ENCODE results near the gene C16orf92.

Gene C16orf92

DNA sequence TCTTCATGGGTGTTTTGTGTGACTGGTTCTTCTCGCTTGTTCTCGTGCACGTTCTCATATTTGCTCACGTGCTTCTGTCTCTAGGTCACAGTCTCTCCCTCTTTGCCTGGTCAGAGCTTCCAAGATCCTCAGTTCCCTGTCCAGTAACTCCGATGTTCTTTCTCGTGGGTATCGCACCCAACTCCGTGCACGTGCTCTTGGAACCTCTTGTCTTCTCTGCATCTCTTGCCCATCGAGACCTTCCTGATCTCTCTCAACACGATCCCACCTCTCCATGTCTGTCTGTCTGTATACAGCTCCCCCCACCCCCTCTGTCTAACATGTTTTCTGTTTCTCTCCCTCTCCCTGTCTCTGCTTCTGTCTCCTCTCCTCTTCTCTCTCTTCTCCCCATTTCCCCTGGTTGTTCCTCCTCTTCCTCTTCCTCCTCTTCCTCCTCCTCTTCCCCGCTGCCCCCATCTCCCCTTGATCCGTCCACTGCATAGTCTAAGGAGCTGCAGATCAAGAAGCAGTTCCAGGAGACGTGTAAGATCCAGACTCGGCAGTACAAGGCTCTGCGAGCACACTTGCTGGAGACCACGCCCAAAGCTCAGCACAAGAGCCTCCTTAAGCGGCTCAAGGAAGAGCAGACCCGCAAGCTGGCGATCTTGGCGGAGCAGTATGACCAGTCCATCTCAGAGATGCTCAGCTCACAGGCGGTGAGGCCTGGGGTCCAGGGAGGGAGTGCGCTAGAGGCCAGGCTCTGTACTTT, 33.7 kb upstream of the C16orf92 start:
- no peak for DNase-seq (ENCODE audit: low read depth in 2 of 2)

DNA sequence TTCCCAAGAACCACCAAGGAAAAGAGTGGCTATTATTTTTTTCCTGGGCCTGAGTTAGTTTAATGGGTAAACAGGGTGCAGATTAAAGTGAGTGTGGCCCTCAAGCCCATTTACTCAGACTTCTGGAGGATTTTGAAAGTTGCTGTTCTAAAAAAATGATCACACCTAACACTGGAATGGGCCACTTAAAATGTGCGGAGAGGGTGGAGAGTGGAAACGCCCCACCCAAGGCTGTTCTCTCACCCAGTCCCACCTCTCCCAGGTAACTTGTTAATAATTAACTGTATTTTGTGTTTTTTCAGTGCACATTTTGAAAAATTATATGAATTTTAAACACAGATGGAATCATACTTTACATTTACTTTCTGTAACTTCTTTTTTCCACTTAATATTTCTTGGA, 33.0 kb upstream of the C16orf92 start:
- DNase-seq (ENCODE audit: low read depth in 2 of 2), result no peak

DNA sequence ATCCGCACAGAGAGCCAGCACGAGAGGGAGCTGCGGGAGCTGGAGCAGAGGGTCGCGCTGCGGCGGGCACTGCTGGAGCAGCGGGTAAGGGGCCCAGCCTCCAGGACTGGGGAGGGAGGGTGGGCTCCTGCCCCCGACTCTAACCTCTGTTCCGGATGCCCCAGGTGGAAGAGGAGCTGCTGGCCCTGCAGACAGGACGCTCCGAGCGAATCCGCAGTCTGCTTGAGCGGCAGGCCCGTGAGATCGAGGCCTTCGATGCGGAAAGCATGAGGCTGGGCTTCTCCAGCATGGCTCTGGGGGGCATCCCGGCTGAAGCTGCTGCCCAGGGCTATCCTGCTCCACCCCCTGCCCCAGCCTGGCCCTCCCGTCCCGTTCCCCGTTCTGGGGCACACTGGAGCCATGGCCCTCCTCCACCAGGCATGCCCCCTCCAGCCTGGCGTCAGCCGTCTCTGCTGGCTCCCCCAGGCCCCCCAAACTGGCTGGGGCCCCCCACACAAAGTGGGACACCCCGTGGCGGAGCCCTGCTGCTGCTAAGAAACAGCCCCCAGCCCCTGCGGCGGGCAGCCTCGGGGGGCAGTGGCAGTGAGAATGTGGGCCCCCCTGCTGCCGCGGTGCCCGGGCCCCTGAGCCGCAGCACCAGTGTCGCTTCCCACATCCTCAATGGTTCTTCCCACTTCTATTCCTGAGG, 32.0 kb upstream of the C16orf92 start:
- DNase-seq (ENCODE audit: low read depth in 2 of 2), result no peak

- no peak for DNase-seq (ENCODE audit: low read depth in 2 of 2)
Measured at GRCh38 chr16:29991571-29991904, 31.5 kb upstream of the C16orf92 start.

GRCh38 chr16:29992344-29992967, 30.5 kb upstream of the C16orf92 start:
- DNase-seq (ENCODE audit: low read depth in 2 of 2), result no peak

GRCh38 chr16:29993191-29993902, 29.7 kb upstream of the C16orf92 start:
- no peak for DNase-seq (ENCODE audit: low read depth in 2 of 2)

- DNase-seq (ENCODE audit: low read depth in 2 of 2), result no peak
Measured at GRCh38 chr16:29993903-29994599, 28.9 kb upstream of the C16orf92 start.

- DNase-seq (ENCODE audit: low read depth in 2 of 2), result peak; percentile 24 to 35
Measured at GRCh38 chr16:29994600-29995323, 28.2 kb upstream of the C16orf92 start.

DNA sequence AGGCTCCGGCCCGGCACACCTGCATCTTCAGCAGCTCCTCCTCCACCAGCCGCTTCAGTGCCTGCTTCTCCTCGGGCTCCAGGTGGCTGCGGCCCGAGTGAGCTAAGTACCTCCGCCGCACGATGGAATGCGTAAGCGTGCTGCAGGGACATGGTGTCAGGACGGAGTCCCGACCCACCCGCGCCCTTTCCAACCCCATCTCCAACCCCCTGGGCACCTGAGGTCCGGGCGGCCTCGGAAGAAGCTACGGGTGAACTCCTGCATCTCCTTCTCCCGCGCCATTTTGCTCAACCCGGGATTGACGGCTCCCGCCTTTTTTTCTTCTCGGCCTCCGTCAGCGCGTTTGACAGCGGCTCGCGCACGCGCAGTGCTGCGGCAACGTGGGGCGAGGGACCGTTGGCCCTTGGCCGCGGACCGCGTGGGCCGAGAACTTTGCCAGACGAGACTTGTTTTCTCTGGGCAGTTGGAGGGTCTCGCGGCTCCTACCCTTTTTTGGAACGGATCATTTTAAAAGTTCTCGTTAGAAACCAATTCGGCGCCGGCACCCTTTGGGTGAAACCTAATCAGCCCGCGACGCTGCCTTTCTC, 27.6 kb upstream of the C16orf92 start, which contains the start of gene HIRIP3:
TSS of gene HIRIP3 (minus strand) at position 294 of the 587 bp plus-strand sequence. CDS start at position 282, 12 bp downstream.
- DNase-seq (ENCODE audit: low read depth in 2 of 2), result peak; percentile 61 to 74

- peak; percentile 99 for DNase-seq (ENCODE audit: low read depth in 2 of 2)
Measured at GRCh38 chr16:29995911-29996765, 26.9 kb upstream of the C16orf92 start, which contains the start of gene INO80E. Gene INO80E, plus strand, starts transcription at chr16:29996241. Its CDS starts 70 bp downstream, at chr16:29996311.

- no peak for DNase-seq (ENCODE audit: low read depth in 2 of 2)
Measured at GRCh38 chr16:29996766-29997250, 26.2 kb upstream of the C16orf92 start.

DNA sequence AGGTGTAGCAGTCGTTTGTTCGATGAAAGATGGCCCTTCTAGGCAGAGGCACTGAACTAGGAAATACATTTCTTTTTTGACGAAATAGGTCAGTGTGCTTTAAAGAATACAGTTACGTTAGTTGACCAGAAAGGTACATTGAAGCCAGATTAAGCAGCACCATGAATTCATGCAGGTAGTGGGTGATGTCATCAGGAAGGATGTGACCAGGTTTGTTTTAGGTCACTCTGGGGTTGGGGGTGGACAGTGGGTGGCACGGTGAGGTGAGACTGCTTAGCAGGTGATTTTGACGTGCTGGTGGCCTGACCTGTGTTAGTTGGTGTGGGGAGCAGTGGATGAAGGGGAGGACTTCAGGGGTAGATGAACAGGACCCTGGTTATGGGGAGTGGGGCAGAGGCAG, 23.4 kb upstream of the C16orf92 start:
- DNase-seq (ENCODE audit: low read depth in 2 of 2), result no peak

- no peak for DNase-seq (ENCODE audit: low read depth in 2 of 2)
Measured at GRCh38 chr16:30000735-30001631, 22.0 kb upstream of the C16orf92 start.

- DNase-seq (ENCODE audit: low read depth in 2 of 2), result no peak
Measured at GRCh38 chr16:30002614-30003346, 20.2 kb upstream of the C16orf92 start.

- DNase-seq (ENCODE audit: low read depth in 2 of 2), result no peak
Measured at GRCh38 chr16:30003670-30004423, 19.2 kb upstream of the C16orf92 start.

GRCh38 chr16:30004424-30004776, 18.6 kb upstream of the C16orf92 start:
- no peak for DNase-seq (ENCODE audit: low read depth in 2 of 2)

DNA sequence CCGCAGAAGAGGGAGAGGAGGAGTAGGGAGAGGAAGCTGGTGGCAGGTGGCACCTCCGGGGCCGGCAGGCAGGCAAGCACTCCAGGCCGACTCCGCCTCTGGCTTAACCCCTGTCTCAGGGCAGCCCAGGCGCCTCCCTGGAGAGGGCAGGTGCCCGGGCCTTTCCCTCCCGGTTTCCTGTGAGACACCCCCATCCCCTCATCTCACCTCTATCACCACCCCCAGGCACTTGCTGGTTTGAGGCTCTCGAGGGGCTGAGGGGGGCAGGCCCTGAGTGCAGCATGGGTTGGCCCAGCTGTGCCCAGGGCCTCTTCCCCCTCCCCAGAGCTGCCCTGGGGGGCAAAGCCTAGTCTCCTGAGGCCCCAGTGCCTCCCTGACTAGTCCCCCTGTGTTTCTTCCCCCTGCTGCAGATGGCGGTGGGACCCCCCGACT, 18.2 kb upstream of the C16orf92 start:
- DNase-seq (ENCODE audit: low read depth in 2 of 2), result no peak

All from stimulated activated CD8-positive, alpha-beta memory T cell treated with anti-CD3 and anti-CD28 coated beads, Interleukin-7, amount 100 ng/mL, for 1 hour (primary cell).